Subcutaneous abdominal adipose tissue (tissue), 5 donors: Measurements from ENCODE around the gene UGT1A9.

Experiments
- H3K27ac ChIP-seq: one replicate; pipeline ENCODE4 v1.7.0; 2013; ENCODE audit warnings: low read depth, mild to moderate bottlenecking, inconsistent platforms, low read length, moderate library complexity
- H3K27me3 ChIP-seq, 5 donors: one replicate each; pipeline ENCODE4 v1.7.0; 2013; ENCODE audit warnings: low read length in 5 of 5, inconsistent platforms in 1 of 5; ENCODE audit not compliant: control insufficient read depth in 5 of 5, insufficient read depth in 4 of 5
- H3K36me3 ChIP-seq, 5 donors: one replicate each; pipeline ENCODE4 v1.7.0; 2013; ENCODE audit warnings: low read length in 5 of 5; ENCODE audit not compliant: control insufficient read depth in 5 of 5, insufficient read depth in 5 of 5
- H3K4me1 ChIP-seq, 5 donors: one replicate each; pipeline ENCODE4 v1.7.0; 2013; ENCODE audit warnings: low read length in 5 of 5, mild to moderate bottlenecking in 3 of 5, moderate library complexity in 1 of 5; ENCODE audit not compliant: control insufficient read depth in 5 of 5, insufficient read depth in 5 of 5
- H3K4me3 ChIP-seq, 5 donors: one replicate each; pipeline ENCODE4 v1.7.0; 2013; ENCODE audit warnings: low read length in 5 of 5, low read depth in 1 of 5
- H3K9ac ChIP-seq, 5 donors: one replicate each; pipeline ENCODE4 v1.7.0; 2013; ENCODE audit warnings: low read length in 5 of 5, mild to moderate bottlenecking in 4 of 5, moderate library complexity in 3 of 5
- H3K9me3 ChIP-seq, 5 donors: one replicate each; pipeline ENCODE4 v1.7.0; 2013; ENCODE audit warnings: low read length in 5 of 5; ENCODE audit not compliant: control insufficient read depth in 5 of 5
- donor health status: healthy.
- donor health status: healthy.
- donor health status: healthy.
- donor health status: healthy.
- donor health status: healthy.

UGT1A9 gene

GRCh38 chr2:233801357-233802131, 129.8 kb downstream of the UGT1A9 start:
- Histone ChIP-seq H3K4me1 (no peaks in the 10 kb centered on the region), H3K27ac (no peak overlapping the region), H3K4me3 (no peak overlapping the region), H3K9ac (no peak overlapping the region), H3K36me3 (no peaks in the 10 kb centered on the region), H3K9me3 (no peaks in the 10 kb centered on the region), H3K27me3 (peaks cover 0 to 3% (median 0%) of the 10 kb centered on the region in 5 donors)

GRCh38 chr2:233802132-233802815, 130.6 kb downstream of the UGT1A9 start:
- Histone ChIP-seq H3K9me3 (no peaks in the 10 kb centered on the region), H3K36me3 (no peaks in the 10 kb centered on the region), H3K4me1 (no peaks in the 10 kb centered on the region), H3K9ac (no peak overlapping the region), H3K27ac (no peak overlapping the region), H3K27me3 (peaks cover 0 to 3% (median 0%) of the 10 kb centered on the region in 5 donors), H3K4me3 (no peak overlapping the region)

GRCh38 chr2:233803292-233803911, 131.7 kb downstream of the UGT1A9 start:
- H3K4me1 ChIP-seq, result no peaks in the 10 kb centered on the region
- no peaks in the 10 kb centered on the region for H3K36me3 ChIP-seq
- H3K27me3 ChIP-seq, result peaks cover 0 to 3% (median 0%) of the 10 kb centered on the region in 5 donors
- no peak overlapping the region for H3K27ac ChIP-seq
- no peak overlapping the region for H3K9ac ChIP-seq
- H3K4me3 ChIP-seq, result no peak overlapping the region
- H3K9me3 ChIP-seq, result no peaks in the 10 kb centered on the region

GRCh38 chr2:233803994-233804393, 132.3 kb downstream of the UGT1A9 start:
- Histone ChIP-seq H3K9ac (no peak overlapping the region), H3K27me3 (peaks cover 0 to 6% (median 0%) of the 10 kb centered on the region in 5 donors), H3K36me3 (no peaks in the 10 kb centered on the region), H3K27ac (no peak overlapping the region), H3K4me1 (no peaks in the 10 kb centered on the region), H3K9me3 (no peaks in the 10 kb centered on the region), H3K4me3 (no peak overlapping the region)

- peaks cover 0 to 10% (median 0%) of the 10 kb centered on the region in 5 donors for H3K27me3 ChIP-seq
- H3K9me3 ChIP-seq, result no peaks in the 10 kb centered on the region
- H3K27ac ChIP-seq, result no peak overlapping the region
- no peaks in the 10 kb centered on the region for H3K4me1 ChIP-seq
- no peaks in the 10 kb centered on the region for H3K36me3 ChIP-seq
- H3K9ac ChIP-seq, result no peak overlapping the region
- H3K4me3 ChIP-seq, result no peak overlapping the region
Observed at GRCh38 chr2:233807215-233807865, 135.6 kb downstream of the UGT1A9 start.

- H3K9ac ChIP-seq, result no peak overlapping the region
- no peak overlapping the region for H3K4me3 ChIP-seq
- no peaks in the 10 kb centered on the region for H3K36me3 ChIP-seq
- no peaks in the 10 kb centered on the region for H3K4me1 ChIP-seq
- no peaks in the 10 kb centered on the region for H3K9me3 ChIP-seq
- no peak overlapping the region for H3K27ac ChIP-seq
- H3K27me3 ChIP-seq, result peaks cover 0 to 10% (median 0%) of the 10 kb centered on the region in 5 donors
Observed at GRCh38 chr2:233807966-233808935, 136.6 kb downstream of the UGT1A9 start.

- no peak overlapping the region for H3K9ac ChIP-seq
- H3K27me3 ChIP-seq, result peaks cover 0 to 10% (median 0%) of the 10 kb centered on the region in 5 donors
Observed at GRCh38 chr2:233810385-233810784, 138.7 kb downstream of the UGT1A9 start.

GRCh38 chr2:233811087-233811486, 139.4 kb downstream of the UGT1A9 start:
- Histone ChIP-seq H3K27me3 (peaks cover 0 to 10% (median 0%) of the 10 kb centered on the region in 5 donors), H3K36me3 (no peaks in the 10 kb centered on the region), H3K9me3 (no peaks in the 10 kb centered on the region), H3K27ac (no peak overlapping the region), H3K9ac (no peak overlapping the region), H3K4me3 (no peak overlapping the region), H3K4me1 (no peaks in the 10 kb centered on the region)

More at GRCh38 chr2:233810385-233810784, 138.7 kb downstream of the UGT1A9 start:
- H3K36me3 ChIP-seq, result no peaks in the 10 kb centered on the region
- no peak overlapping the region for H3K27ac ChIP-seq
- H3K9me3 ChIP-seq, result no peaks in the 10 kb centered on the region
- no peak overlapping the region for H3K4me3 ChIP-seq
- no peaks in the 10 kb centered on the region for H3K4me1 ChIP-seq

- no peak overlapping the region for H3K4me3 ChIP-seq
- H3K9ac ChIP-seq, result no peak overlapping the region
- peaks cover 0 to 10% (median 0%) of the 10 kb centered on the region in 5 donors for H3K27me3 ChIP-seq
- H3K27ac ChIP-seq, result no peak overlapping the region
- peaks cover 0 to 3% (median 0%) of the 10 kb centered on the region in 5 donors for H3K9me3 ChIP-seq
- H3K4me1 ChIP-seq, result peaks cover 0 to 5% (median 5%) of the 10 kb centered on the region in 5 donors
- no peaks in the 10 kb centered on the region for H3K36me3 ChIP-seq
Observed at GRCh38 chr2:233811732-233812131, 140.0 kb downstream of the UGT1A9 start.
